IMR-90 (cell line): ENCODE results near the gene ECSCR. TPM values are rescaled to one million over a fixed set of nuclear protein-coding genes. Genes with fewer than 3 reads are reported as not detected.

Experiments
- ATAC-seq: fragments of 200-7000 bp; cut with Tn5 transposase; 2 replicates; pipeline ENCODE4 v1.9.1; 2020; ENCODE audit warnings: low read depth, mild to moderate bottlenecking, moderate library complexity
- BruUV-seq: library from RNA; stranded (reverse); fragments of 400-500 nt; replicated peaks from 2 replicates; lab custom pipeline; 2021; lab: Mats Ljungman, UMichigan
- CTCF ChIA-PET: fragments of 300-600 bp; formaldehyde crosslinking; extraction: SDS; loops from one replicate; lab custom pipeline; 2021; ENCODE audit warnings: antibody characterized with exemption; lab: Yijun Ruan, JAX
- POLR2A ChIA-PET: fragments of 300-600 bp; sonication (Branson Sonifier 250); formaldehyde crosslinking; loops from one replicate; lab custom pipeline; 2022; ENCODE audit warnings: antibody characterized with exemption; ENCODE audit not compliant: unreplicated experiment; lab: Charles Lee
- DNase-seq: peaks from one replicate; pipeline ENCODE4 v3.0.0; 2013
- H2AFZ ChIP-seq: replicated peaks from 2 replicates; pipeline ENCODE3; 2013; ENCODE audit warnings: low read length, mild to moderate bottlenecking; ENCODE audit not compliant: poor library complexity
- H2AK5ac ChIP-seq: 2 replicates; pipeline ENCODE4 v1.6.1; 2013; ENCODE audit warnings: low read depth, low read length, inconsistent platforms
- H2AK9ac ChIP-seq: replicated peaks from 2 replicates; pipeline ENCODE3; 2013; ENCODE audit warnings: mild to moderate bottlenecking, low read depth, low read length, moderate library complexity; ENCODE audit not compliant: poor library complexity
- H2BK120ac ChIP-seq: 2 replicates; pipeline ENCODE4 v1.6.1; 2013; ENCODE audit warnings: low read depth, low read length, inconsistent platforms
- H2BK15ac ChIP-seq: 3 replicates; pipeline ENCODE4 v1.6.1; 2013; ENCODE audit warnings: low read depth, low read length, inconsistent platforms
- H2BK20ac ChIP-seq: 2 replicates; pipeline ENCODE4 v1.6.1; 2013; ENCODE audit warnings: low read depth, mild to moderate bottlenecking, inconsistent platforms, low read length, moderate library complexity
- H2BK5ac ChIP-seq: 2 replicates; pipeline ENCODE4 v1.6.1; 2013; ENCODE audit warnings: mild to moderate bottlenecking, low read depth, low read length, inconsistent platforms; ENCODE audit not compliant: poor library complexity, severe bottlenecking
- H3K14ac ChIP-seq: replicated peaks from 2 replicates; pipeline ENCODE4 v1.6.1; 2013; ENCODE audit warnings: low read depth, low read length, inconsistent platforms
- H3K18ac ChIP-seq: 2 replicates; pipeline ENCODE4 v1.6.1; 2013; ENCODE audit warnings: low read depth, low read length, control low read depth
- H3K23ac ChIP-seq: 2 replicates; pipeline ENCODE4 v1.6.1; 2013; ENCODE audit warnings: low read depth, low read length, inconsistent platforms
- H3K27ac ChIP-seq: 2 replicates; pipeline ENCODE4 v1.5.1; 2013; ENCODE audit warnings: mild to moderate bottlenecking, control low read depth, low read length; ENCODE audit not compliant: insufficient read depth
- H3K27me3 ChIP-seq: 2 replicates; pipeline ENCODE4 v1.6.1; 2013; ENCODE audit warnings: low read length; ENCODE audit not compliant: control insufficient read depth, insufficient read depth
- H3K36me3 ChIP-seq: 2 replicates; pipeline ENCODE4 v1.6.1; 2013; ENCODE audit warnings: low read length, mixed read lengths; ENCODE audit not compliant: control insufficient read depth, insufficient read depth
- H3K4ac ChIP-seq: 2 replicates; pipeline ENCODE4 v1.6.1; 2013; ENCODE audit warnings: low read depth, low read length, inconsistent platforms
- H3K4me1 ChIP-seq: 2 replicates; pipeline ENCODE4 v1.6.1; 2013; ENCODE audit warnings: low read length, mixed read lengths; ENCODE audit not compliant: control insufficient read depth, insufficient read depth
- H3K4me2 ChIP-seq: 2 replicates; pipeline ENCODE4 v1.6.1; 2013; ENCODE audit warnings: low read depth, mild to moderate bottlenecking, control low read depth, low read length, moderate library complexity
- H3K4me3 ChIP-seq: 2 replicates; pipeline ENCODE4 v1.5.1; 2013; ENCODE audit warnings: low read depth, mild to moderate bottlenecking, control low read depth, low read length, moderate library complexity; ENCODE audit not compliant: insufficient read depth
- H3K56ac ChIP-seq: 2 replicates; pipeline ENCODE4 v1.6.1; 2013; ENCODE audit warnings: low read length, inconsistent platforms; ENCODE audit not compliant: insufficient read depth; ENCODE audit errors: extremely low read depth
- H3K79me1 ChIP-seq, 2 experiments: 2 replicates each; pipeline ENCODE4 v1.6.1; 2013; ENCODE audit warnings: low read length in 2 of 2, inconsistent platforms in 1 of 2, low read depth in 1 of 2
- H3K9ac ChIP-seq: 2 replicates; pipeline ENCODE4 v1.6.1; 2013; ENCODE audit warnings: low read depth, low read length, control low read depth
- H3K9me1 ChIP-seq: 2 replicates; pipeline ENCODE4 v1.6.1; 2013; ENCODE audit warnings: low read length, inconsistent platforms; ENCODE audit not compliant: insufficient read depth
- H3K9me3 ChIP-seq: 2 replicates; pipeline ENCODE4 v1.6.1; 2013; ENCODE audit warnings: low read length; ENCODE audit not compliant: control insufficient read depth, insufficient read depth
- H4K20me1 ChIP-seq: 2 replicates; pipeline ENCODE4 v1.6.1; 2013; ENCODE audit warnings: low read length, inconsistent platforms; ENCODE audit not compliant: insufficient read depth
- H4K5ac ChIP-seq: 2 replicates; pipeline ENCODE4 v1.6.1; 2013; ENCODE audit warnings: mild to moderate bottlenecking, low read depth, low read length, control low read depth
- H4K8ac ChIP-seq, 2 experiments: 2 replicates each; pipeline ENCODE4 v1.6.1; 2013; ENCODE audit warnings: low read depth in 2 of 2, low read length in 2 of 2, control low read depth in 1 of 2, inconsistent platforms in 1 of 2
- H4K91ac ChIP-seq: 2 replicates; pipeline ENCODE4 v1.6.1; 2013; ENCODE audit warnings: low read depth, low read length, inconsistent platforms; ENCODE audit not compliant: insufficient read depth
- POLR2A ChIP-seq: IDR thresholded peaks from 2 replicates; pipeline ENCODE4 v1.6.1; 2012; ENCODE audit warnings: mild to moderate bottlenecking, low read depth, low read length
- WGBS, 2 experiments: methylation state at CpG; one replicate each; pipeline versions ENCODE4 v1.1.5 to v1.1.7; 2013; ENCODE audit warnings: missing lambda C conversion rate in 2 of 2; ENCODE audit not compliant: insufficient read length in 1 of 2; ENCODE audit errors: extremely low coverage in 2 of 2; 5-methylcytosine and 5-hydroxymethylcytosine counted together
- dilution Hi-C: fragments of 300-500 bp; cut with HindIII; formaldehyde crosslinking; loops from one replicate; pipeline ENCODE4 v1.14.3; 2018; ENCODE audit warnings: low sequenced_read_pairs; ENCODE audit not compliant: unreplicated experiment
- in situ Hi-C: fragments of 300-500 bp; cut with MboI; formaldehyde crosslinking; loops from 3 replicates; pipeline ENCODE4 v1.14.3; 2019; ENCODE audit warnings: low sequenced_read_pairs, inconsistent platforms, mixed read lengths
- intact Hi-C: fragments of 100-400 bp; cut with micrococcal nuclease; formaldehyde crosslinking; loops from 2 replicates; pipeline ENCODE4 v1.10.0; 2022
- polyA plus RNA-seq, 3 experiments: library from polyadenylated mRNA; depleted of rRNA; stranded (reverse); fragments of >200 nt; gene quantifications; 2 replicates each; pipeline ENCODE4 v1.2.3, GENCODE V29; 2012; ENCODE audit warnings: low replicate concordance in 1 of 3
- total RNA-seq: library from RNA; depleted of rRNA; stranded (reverse); fragments of >200 nt; gene quantifications from 2 replicates; pipeline ENCODE4 v1.2.3, GENCODE V29; 2012

ECSCR gene
- total and polyA plus RNA-seq, 2 of the 4 experiments (the other 2 are of a cell fraction) = 3.6 to 3.9 TPM

GRCh38 chr5:139431706-139432105 lies 30.8 kb downstream of the ECSCR start:
- CTCF ChIA-PET = no interaction called here
- no TSS peak for BruUV-seq
- Histone ChIP-seq H2BK20ac (no peak overlapping the region), H3K4me1 (no peaks in the 10 kb centered on the region), H2AK5ac (no peak overlapping the region), H3K56ac (no peak overlapping the region), H4K5ac (no peak overlapping the region), H3K18ac (no peak overlapping the region), H3K4ac (no peak overlapping the region), H3K79me1 (no peaks in the 10 kb centered on the region; a peak in 1 of 4 replicates), H2BK120ac (no peak overlapping the region), H3K27me3 (no peaks in the 10 kb centered on the region), H3K4me3 (no peak overlapping the region), H4K20me1 (no peaks in the 10 kb centered on the region), H2BK5ac (no peak overlapping the region), H3K4me2 (no peak overlapping the region), H2AFZ (no peak overlapping the region), H4K91ac (no peak overlapping the region), H2BK15ac (no peak overlapping the region), H3K9me3 (no peaks in the 10 kb centered on the region), H2AK9ac (no peak overlapping the region), H3K14ac (no peak overlapping the region), H3K27ac (no peak overlapping the region), H4K8ac (no peak overlapping the region), H3K9me1 (0 out of 2 replicates have a peak, but pooled peaks cover 1% of the 10 kb centered on the region), H3K36me3 (peaks cover 10% of the 10 kb centered on the region), H3K9ac (no peak overlapping the region), H3K23ac (no peak overlapping the region)
- TF ChIP-seq POLR2A = no peak
- DNase-seq (peak; percentile 28), ATAC-seq (no peak)
- intact Hi-C loops (no loop called here), dilution Hi-C loops (no loop called here), in situ Hi-C loops (no loop called here)
- POLR2A ChIA-PET = no interaction called here
- no CpG with 5 or more reads among the region's 1 CpG for WGBS, 2 experiments
